ENCODE data around the gene FSTL1.

The FSTL1 gene

DNA sequence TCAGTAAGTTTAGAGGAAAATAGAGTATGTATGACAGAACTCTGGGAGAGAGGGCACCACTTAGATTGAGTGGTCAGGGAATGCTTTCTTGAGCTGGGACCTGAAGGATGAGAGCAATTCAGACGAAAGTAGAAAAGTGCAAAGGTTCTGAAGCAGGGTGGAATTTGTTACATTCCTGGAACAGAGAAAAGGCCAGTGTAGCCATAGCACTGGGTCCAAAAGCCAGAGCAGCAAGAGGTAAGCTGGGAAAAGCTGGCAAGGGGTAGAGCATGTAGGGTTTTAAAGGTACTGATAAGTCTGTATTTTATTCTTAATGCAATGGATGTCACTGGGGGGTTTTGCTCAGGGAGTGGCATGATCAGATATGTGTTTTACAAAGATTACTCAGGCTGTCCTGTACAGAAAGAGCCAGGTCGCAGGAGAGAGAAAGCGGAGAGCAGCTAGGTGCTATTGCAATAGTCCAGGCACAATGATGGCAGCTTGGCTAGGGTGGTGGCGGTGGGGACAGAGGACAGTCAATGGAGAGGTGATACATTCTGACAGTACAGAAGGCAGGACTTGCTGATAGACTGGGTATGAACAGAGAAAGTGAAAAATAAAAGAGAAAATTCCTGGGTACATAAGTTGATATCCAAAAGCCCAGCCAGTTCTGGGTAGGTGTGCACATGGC, 17.0 kb downstream of the FSTL1 start:
- TF ChIP-seq, protein P1, sequence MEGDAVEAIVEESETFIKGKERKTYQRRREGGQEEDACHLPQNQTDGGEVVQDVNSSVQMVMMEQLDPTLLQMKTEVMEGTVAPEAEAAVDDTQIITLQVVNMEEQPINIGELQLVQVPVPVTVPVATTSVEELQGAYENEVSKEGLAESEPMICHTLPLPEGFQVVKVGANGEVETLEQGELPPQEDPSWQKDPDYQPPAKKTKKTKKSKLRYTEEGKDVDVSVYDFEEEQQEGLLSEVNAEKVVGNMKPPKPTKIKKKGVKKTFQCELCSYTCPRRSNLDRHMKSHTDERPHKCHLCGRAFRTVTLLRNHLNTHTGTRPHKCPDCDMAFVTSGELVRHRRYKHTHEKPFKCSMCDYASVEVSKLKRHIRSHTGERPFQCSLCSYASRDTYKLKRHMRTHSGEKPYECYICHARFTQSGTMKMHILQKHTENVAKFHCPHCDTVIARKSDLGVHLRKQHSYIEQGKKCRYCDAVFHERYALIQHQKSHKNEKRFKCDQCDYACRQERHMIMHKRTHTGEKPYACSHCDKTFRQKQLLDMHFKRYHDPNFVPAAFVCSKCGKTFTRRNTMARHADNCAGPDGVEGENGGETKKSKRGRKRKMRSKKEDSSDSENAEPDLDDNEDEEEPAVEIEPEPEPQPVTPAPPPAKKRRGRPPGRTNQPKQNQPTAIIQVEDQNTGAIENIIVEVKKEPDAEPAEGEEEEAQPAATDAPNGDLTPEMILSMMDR (IDR thresholded peaks at IDR 0.05) = no peak
- no peak for TF ChIP-seq ZFX (IDR thresholded peaks at IDR 0.05; ENCODE audit: borderline replicate concordance)
- H3K27ac ChIP-seq = no peak overlapping the region

- H3K27ac ChIP-seq = no peak overlapping the region
- TF ChIP-seq, protein P1 (IDR thresholded peaks at IDR 0.05) = no peak
- TF ChIP-seq ZFX (IDR thresholded peaks at IDR 0.05; ENCODE audit: borderline replicate concordance) = no peak
These were observed 18.5 kb downstream of the FSTL1 start for GRCh38 chr3:120432150-120432860.

GRCh38 chr3:120429921-120430361, 20.9 kb downstream of the FSTL1 start:
- TF ChIP-seq, protein P1 (IDR thresholded peaks at IDR 0.05) = no peak
- no peak for TF ChIP-seq ZFX (IDR thresholded peaks at IDR 0.05; ENCODE audit: borderline replicate concordance)
- H3K27ac ChIP-seq = no peak overlapping the region

GRCh38 chr3:120428924-120429323, 21.9 kb downstream of the FSTL1 start:
- no peak overlapping the region for H3K27ac ChIP-seq
- TF ChIP-seq ZFX (IDR thresholded peaks at IDR 0.05; ENCODE audit: borderline replicate concordance) = no peak
- TF ChIP-seq, protein P1 (IDR thresholded peaks at IDR 0.05) = no peak

GRCh38 chr3:120427201-120427600, 23.6 kb downstream of the FSTL1 start:
- TF ChIP-seq, protein P1 (IDR thresholded peaks at IDR 0.05) = no peak
- TF ChIP-seq ZFX (IDR thresholded peaks at IDR 0.05; ENCODE audit: borderline replicate concordance) = no peak
- no peak overlapping the region for H3K27ac ChIP-seq

DNA sequence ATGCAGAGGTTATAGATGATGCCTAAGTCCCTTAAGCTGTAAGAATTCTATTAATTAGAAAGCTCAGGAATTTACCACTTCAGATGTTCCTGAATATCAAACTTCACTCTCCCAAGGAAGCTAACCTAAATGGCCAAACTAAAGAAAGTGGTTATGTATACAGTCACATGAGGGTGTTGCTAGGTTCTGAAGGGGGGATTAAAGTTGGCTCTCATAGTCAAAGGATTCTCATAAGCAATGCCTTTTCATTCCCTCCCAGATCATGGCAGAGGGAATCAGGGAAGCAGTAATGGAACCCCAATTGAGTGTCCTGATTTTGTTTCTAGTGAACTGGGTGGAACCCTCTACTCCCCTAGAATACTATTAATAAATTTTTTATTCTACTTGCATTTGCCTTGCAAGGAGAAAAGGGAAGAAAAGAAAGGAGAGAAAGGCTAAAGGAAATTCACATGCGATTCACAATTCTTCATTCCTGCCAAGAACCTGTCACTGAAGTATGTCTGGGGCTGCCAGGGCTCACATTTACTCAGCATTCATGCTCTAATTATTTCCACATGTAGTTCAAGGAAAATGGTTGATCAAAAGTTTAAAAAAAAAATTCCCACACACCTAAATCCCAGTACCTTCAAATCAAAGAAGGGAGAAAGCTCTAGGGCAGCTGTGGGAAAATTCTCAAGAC, 25.1 kb downstream of the FSTL1 start:
- TF ChIP-seq, protein P1 (IDR thresholded peaks at IDR 0.05) = no peak
- TF ChIP-seq ZFX (IDR thresholded peaks at IDR 0.05; ENCODE audit: borderline replicate concordance) = no peak
- no peak overlapping the region for H3K27ac ChIP-seq

Measured in 22Rv1 (cell line).